IgD-negative memory B cell (primary cell): ENCODE data around the gene MTIF3. TPM values are rescaled to one million over a fixed set of nuclear protein-coding genes. Genes with fewer than 3 reads are reported as not detected.

Experiments used
- H3K27ac Mint-ChIP-seq, 3 donors: one replicate each; pipeline ENCODE4 v1.8.0; 2020 to 2022; ENCODE audit warnings: mild to moderate bottlenecking in 3 of 3, mixed read lengths in 3 of 3, moderate library complexity in 1 of 3
- H3K27me3 Mint-ChIP-seq: one replicate; pipeline ENCODE4 v1.8.0; 2021; ENCODE audit warnings: mixed read lengths
- H3K36me3 Mint-ChIP-seq: one replicate; pipeline ENCODE4 v1.8.0; 2020; ENCODE audit warnings: mild to moderate bottlenecking, mixed read lengths
- H3K4me1 Mint-ChIP-seq, 3 donors: one replicate each; pipeline ENCODE4 v1.8.0; 2020 to 2022; ENCODE audit warnings: mixed read lengths in 3 of 3, mild to moderate bottlenecking in 1 of 3
- H3K4me3 Mint-ChIP-seq, 4 donors: one replicate each; pipeline ENCODE4 v1.8.0; 2020 to 2022; ENCODE audit warnings: mild to moderate bottlenecking in 4 of 4, mixed read lengths in 4 of 4, moderate library complexity in 3 of 4
- H3K9me3 Mint-ChIP-seq, 3 donors: one replicate each; pipeline ENCODE4 v1.8.0; 2020 to 2021; ENCODE audit warnings: mixed read lengths in 3 of 3, mild to moderate bottlenecking in 1 of 3
- polyA plus RNA-seq: library from polyadenylated mRNA; unstranded; fragments of 300-500 nt; fragmentation: Illumina TruSeq; gene quantifications from one replicate; pipeline ENCODE4 v1.2.3, GENCODE V29; 2021

MTIF3 gene
- polyA plus RNA-seq, 1 donor from 2014 or later: 110 TPM

DNA sequence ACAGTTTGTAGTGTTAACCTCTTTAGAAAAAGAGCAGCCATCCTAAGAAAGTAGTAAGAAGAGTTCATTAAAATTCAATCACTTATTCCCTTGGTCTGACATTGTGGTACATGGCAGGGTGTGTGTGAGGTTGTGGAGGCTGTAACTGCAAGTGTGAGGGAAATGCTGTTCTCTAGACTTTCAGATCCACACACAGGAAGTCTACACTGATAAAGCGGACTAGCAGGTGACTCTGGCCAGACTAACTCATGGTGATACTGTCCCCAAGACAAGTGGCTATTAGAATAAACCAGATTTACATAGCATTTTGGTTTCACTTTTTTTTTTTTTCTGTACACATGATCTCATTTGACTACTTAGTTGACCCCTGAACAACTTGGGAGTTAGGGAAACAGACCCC is 10.0 kb downstream of the MTIF3 start:
- H3K27ac Mint-ChIP-seq: peak overlapping the region; percentile 44 to 82 (median 56)
- H3K36me3 Mint-ChIP-seq: peaks cover 25% of the 10 kb centered on the region
- no peaks in the 10 kb centered on the region for H3K27me3 Mint-ChIP-seq
- peaks cover 31 to 44% (median 32%) of the 10 kb centered on the region in 3 donors for H3K4me1 Mint-ChIP-seq
- H3K4me3 Mint-ChIP-seq: peak overlapping the region in 2 of 4 donors; percentile 7 to 48
- H3K9me3 Mint-ChIP-seq: no peaks in the 10 kb centered on the region

DNA sequence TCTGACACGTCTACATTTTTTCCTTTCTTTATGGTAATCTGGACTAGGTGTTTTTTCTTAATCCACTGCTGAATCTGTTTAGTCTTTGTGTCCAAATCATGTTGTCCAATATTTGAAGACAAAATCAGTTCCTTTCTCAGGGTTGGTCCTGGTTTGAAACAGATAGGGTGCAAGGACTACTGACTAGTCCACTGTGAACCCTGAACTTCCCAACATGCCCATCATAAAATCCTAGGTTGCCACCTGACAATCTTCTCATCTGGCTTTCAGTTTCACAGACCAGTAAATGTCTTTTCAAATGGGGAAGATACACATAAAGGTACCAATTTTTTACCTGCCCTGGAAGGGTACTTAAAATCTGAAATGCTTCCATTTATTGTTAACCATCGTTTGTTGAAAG is 13.2 kb downstream of the MTIF3 start:
- H3K9me3 Mint-ChIP-seq: no peaks in the 10 kb centered on the region
- H3K4me1 Mint-ChIP-seq: peaks cover 22 to 39% (median 23%) of the 10 kb centered on the region in 3 donors
- H3K4me3 Mint-ChIP-seq: no peak overlapping the region
- H3K36me3 Mint-ChIP-seq: peaks cover 19% of the 10 kb centered on the region
- H3K27ac Mint-ChIP-seq: peak overlapping the region in 1 of 3 donors; percentile 13
- no peaks in the 10 kb centered on the region for H3K27me3 Mint-ChIP-seq

- H3K4me3 Mint-ChIP-seq: no peak overlapping the region
- no peaks in the 10 kb centered on the region for H3K27me3 Mint-ChIP-seq
- H3K27ac Mint-ChIP-seq: peak overlapping the region in 2 of 3 donors; percentile 46 to 64
- peaks cover 6 to 22% (median 11%) of the 10 kb centered on the region in 3 donors for H3K4me1 Mint-ChIP-seq
- H3K9me3 Mint-ChIP-seq: no peaks in the 10 kb centered on the region
- H3K36me3 Mint-ChIP-seq: peaks cover 12% of the 10 kb centered on the region
These were observed 17.7 kb downstream of the MTIF3 start for GRCh38 chr13:27432611-27433210.

GRCh38 chr13:27432180-27432579 is 18.2 kb downstream of the MTIF3 start:
- H3K4me1 Mint-ChIP-seq: peaks cover 6 to 22% (median 14%) of the 10 kb centered on the region in 3 donors
- H3K27me3 Mint-ChIP-seq: no peaks in the 10 kb centered on the region
- H3K36me3 Mint-ChIP-seq: peaks cover 10% of the 10 kb centered on the region
- H3K27ac Mint-ChIP-seq: peak overlapping the region in 1 of 3 donors; percentile 46
- no peak overlapping the region for H3K4me3 Mint-ChIP-seq
- H3K9me3 Mint-ChIP-seq: no peaks in the 10 kb centered on the region

- Mint-ChIP-seq H3K27me3 (no peaks in the 10 kb centered on the region), H3K4me1 (peaks cover 11 to 36% (median 23%) of the 10 kb centered on the region in 3 donors), H3K27ac (peak overlapping the region; percentile 33 to 77 (median 50)), H3K36me3 (peaks cover 6% of the 10 kb centered on the region), H3K4me3 (peak overlapping the region in 1 of 4 donors; percentile 22), H3K9me3 (no peaks in the 10 kb centered on the region)
These were observed 22.2 kb downstream of the MTIF3 start for GRCh38 chr13:27428160-27428559.

GRCh38 chr13:27427641-27428040 is 22.7 kb downstream of the MTIF3 start:
- peak overlapping the region in 3 of 4 donors; percentile 22 to 94 (median 38) for H3K4me3 Mint-ChIP-seq
- H3K27ac Mint-ChIP-seq: peak overlapping the region in 1 of 3 donors; percentile 77
- no peaks in the 10 kb centered on the region for H3K9me3 Mint-ChIP-seq
- no peaks in the 10 kb centered on the region for H3K27me3 Mint-ChIP-seq
- peaks cover 11 to 32% (median 23%) of the 10 kb centered on the region in 3 donors for H3K4me1 Mint-ChIP-seq
- peaks cover 6% of the 10 kb centered on the region for H3K36me3 Mint-ChIP-seq

DNA sequence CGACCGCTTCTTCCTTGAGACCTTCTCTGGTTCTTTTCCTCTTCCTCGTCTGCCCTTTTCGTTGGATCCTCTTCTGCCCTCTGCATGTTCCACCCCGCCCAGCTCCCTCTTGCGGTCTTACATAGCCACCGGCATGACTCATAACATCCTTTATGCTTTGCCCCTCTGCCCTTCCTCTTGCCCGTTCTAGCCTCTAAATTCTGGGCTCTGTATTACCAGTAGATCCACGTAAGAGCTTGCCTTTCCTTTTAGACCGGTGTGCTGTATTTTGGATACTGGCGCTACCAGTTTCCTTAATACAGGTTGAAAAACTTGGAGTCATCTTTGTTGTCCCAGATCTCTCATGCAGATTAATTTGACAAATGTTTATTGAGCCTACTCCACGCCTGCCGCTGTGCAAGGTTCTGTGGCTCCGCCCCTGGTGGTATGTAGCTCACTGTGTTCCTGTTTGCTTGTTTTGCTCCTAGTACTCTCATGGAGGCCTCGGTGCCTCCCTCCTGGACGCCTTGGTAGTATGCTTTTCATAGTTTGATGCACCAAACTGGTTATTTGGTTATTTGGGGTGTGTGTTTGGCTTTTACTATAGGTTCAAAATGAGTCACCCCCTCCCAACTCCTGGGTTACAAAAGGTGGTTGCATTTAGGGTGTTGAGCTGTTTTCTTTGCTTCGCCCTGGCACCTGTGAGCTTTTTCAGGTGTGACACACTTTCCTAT is 24.3 kb downstream of the MTIF3 start:
- no peaks in the 10 kb centered on the region for H3K27me3 Mint-ChIP-seq
- no peaks in the 10 kb centered on the region for H3K9me3 Mint-ChIP-seq
- H3K4me1 Mint-ChIP-seq: peaks cover 9 to 27% (median 21%) of the 10 kb centered on the region in 3 donors
- H3K4me3 Mint-ChIP-seq: peak overlapping the region; percentile 82 to 96 (median 92)
- peaks cover 6% of the 10 kb centered on the region for H3K36me3 Mint-ChIP-seq
- peak overlapping the region; percentile 60 to 95 (median 92) for H3K27ac Mint-ChIP-seq

DNA sequence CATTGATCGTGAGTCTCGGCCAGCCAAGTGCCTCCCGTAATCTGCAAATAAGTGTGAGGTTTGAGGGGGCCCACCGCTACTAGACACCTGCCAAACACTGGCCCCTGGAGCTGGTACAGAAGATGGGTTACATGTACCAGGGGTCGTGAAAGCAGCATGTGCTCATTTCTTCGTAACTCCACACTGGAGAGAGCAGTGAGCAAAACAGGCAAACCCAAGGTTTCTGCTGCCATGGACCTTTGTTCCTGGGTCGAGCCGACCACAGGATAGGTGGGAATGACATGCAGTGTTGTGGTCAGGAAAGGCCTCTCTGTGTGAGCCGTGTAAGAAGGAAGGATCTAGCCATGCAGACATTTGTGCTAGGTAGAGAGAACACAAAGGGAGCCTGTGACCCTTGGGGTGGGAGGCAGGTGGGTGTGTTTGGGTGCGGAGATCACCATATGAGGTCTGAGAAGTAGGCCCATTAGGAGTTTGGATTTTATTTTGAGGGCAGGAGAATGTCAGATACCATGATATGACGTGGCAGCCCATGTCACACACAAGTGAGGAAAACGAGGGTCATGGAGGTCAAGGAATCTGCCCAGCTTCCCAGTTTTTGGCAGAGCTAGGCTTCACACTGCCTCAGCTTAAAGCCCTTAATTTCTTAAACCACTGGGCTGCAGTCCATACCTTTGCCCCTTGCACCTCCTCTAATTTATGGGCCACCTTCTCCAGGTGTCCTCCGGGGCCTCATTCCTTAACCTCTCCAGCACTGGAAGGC is 25.0 kb downstream of the MTIF3 start:
- Mint-ChIP-seq H3K27me3 (no peaks in the 10 kb centered on the region), H3K9me3 (no peaks in the 10 kb centered on the region), H3K4me1 (peaks cover 5 to 24% (median 16%) of the 10 kb centered on the region in 3 donors), H3K4me3 (peak overlapping the region; percentile 82 to 96 (median 92)), H3K36me3 (no peaks in the 10 kb centered on the region), H3K27ac (peak overlapping the region; percentile 60 to 95 (median 92))

DNA sequence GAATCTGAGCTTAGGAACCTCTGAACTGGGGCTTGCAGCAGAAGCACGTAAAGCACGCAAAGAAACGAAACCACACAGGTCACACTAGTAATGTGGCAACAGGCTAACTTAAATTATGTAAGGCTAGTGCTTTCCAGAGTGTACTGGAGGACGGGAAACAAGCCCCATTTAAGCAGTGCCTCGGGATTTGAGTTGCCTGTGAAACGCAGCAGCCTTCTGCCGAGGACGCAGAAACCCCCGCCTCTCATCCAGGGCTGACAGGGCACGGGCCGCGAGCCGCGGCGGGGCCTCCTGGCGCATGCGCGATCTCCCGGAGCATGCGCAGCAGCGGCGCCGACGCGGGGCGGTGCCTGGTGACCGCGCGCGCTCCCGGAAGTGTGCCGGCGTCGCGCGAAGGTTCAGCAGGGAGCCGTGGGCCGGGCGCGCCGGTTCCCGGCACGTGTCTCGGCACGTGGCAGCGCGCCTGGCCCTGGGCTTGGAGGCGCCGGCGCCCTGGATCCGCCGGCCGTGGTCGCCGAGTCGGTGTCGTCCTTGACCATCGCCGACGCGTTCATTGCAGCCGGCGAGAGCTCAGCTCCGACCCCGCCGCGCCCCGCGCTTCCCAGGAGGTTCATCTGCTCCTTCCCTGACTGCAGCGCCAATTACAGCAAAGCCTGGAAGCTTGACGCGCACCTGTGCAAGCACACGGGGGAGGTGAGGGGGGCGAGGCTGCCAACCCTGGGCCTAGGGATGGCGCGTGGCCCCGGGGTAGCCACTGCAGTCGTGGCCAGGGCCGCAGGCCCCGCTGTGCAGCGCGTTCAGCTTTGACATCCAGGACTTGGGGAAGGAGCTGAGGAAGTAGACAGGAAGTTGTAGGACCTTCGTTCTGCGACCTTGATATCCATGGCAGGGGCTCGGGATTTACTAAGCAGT is 25.9 kb downstream of the MTIF3 start, which contains the start of gene GTF3A:
GTF3A (plus strand) TSS at position 374 of the 912 bp plus-strand sequence.
- Mint-ChIP-seq H3K9me3 (no peaks in the 10 kb centered on the region), H3K27me3 (no peaks in the 10 kb centered on the region), H3K36me3 (no peaks in the 10 kb centered on the region), H3K27ac (peak within 1 kb of the TSS; percentile 88 to 95 (median 92)), H3K4me1 (peaks cover 5 to 24% (median 16%) of the 10 kb centered on the region in 3 donors), H3K4me3 (peak within 1 kb of the TSS; percentile 89 to 96 (median 92))

GRCh38 chr13:27423333-27423732 is 27.0 kb downstream of the MTIF3 start:
- peak overlapping the region; percentile 74 to 91 (median 90) for H3K4me3 Mint-ChIP-seq
- H3K27me3 Mint-ChIP-seq: no peaks in the 10 kb centered on the region
- H3K9me3 Mint-ChIP-seq: no peaks in the 10 kb centered on the region
- H3K36me3 Mint-ChIP-seq: no peaks in the 10 kb centered on the region
- peaks cover 5 to 24% (median 15%) of the 10 kb centered on the region in 3 donors for H3K4me1 Mint-ChIP-seq
- peak overlapping the region; percentile 11 to 88 (median 82) for H3K27ac Mint-ChIP-seq

DNA sequence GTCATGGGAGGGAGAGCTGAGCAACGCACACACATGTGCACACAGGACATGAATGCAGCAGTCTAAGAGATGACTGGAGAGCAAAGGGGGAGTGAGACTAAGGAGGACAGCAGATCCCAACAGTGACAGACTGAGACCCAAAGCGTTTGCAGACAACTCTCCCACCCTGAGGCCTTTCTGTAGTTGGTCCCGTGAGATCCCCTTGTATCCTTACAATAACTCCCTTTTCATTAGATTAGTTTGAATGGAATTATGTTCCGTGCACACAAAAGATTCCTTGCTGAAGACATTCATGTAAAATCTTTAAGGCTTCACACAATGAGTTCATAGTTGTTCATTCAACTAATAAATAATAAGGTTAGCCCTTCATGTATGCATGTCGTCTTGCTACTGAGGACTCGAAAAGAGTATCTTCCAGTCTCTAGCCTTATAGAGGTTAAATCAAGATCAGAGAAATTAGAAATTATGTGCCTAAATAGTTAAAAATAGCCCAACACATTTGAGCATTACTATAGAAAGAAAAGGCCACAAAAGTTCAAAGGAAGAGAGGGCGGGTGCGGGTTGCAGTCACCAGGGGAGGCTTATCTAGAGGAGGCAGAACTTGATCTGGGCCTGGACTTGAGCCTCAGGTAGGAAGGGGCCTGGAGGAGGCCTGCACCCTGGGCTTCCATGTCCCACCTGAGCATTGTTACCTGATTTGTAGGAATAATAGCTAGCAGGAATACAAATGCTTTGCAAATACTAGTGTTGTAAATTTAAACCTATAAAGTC is 29.1 kb downstream of the MTIF3 start:
- Mint-ChIP-seq H3K9me3 (no peaks in the 10 kb centered on the region), H3K27ac (peak overlapping the region in 1 of 3 donors; percentile 88), H3K4me1 (peaks cover 3 to 11% (median 5%) of the 10 kb centered on the region in 3 donors), H3K36me3 (no peaks in the 10 kb centered on the region), H3K4me3 (peak overlapping the region in 1 of 4 donors; percentile 89), H3K27me3 (no peaks in the 10 kb centered on the region)

- Mint-ChIP-seq H3K4me3 (peak overlapping the region in 1 of 4 donors; percentile 10), H3K27me3 (peaks cover 3% of the 10 kb centered on the region), H3K36me3 (no peaks in the 10 kb centered on the region), H3K27ac (no peak overlapping the region), H3K4me1 (peaks cover 0 to 5% (median 0%) of the 10 kb centered on the region in 3 donors), H3K9me3 (no peaks in the 10 kb centered on the region)
These were observed 31.0 kb downstream of the MTIF3 start for GRCh38 chr13:27419328-27419727.

DNA sequence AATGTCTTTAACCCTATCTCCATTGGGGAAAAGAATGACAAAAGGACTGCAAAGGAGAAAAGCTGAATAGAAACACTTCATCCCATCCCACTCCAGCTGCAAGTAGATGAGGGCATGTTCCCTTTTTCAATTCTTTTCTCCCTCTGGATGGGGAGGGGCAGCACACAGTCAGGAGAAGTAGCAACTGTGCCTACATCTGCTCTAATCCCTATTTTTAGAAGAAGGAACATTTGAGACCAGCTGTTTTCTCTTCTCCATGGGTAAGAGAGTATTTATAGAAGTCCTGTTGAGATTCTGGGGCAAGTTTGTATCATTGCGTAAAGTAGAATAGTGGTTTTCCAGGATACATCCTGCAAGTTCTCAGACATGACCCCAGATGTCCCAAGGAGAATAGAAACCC is 35.2 kb downstream of the MTIF3 start:
- Mint-ChIP-seq H3K4me3 (no peak overlapping the region), H3K9me3 (peaks cover 0 to 2% (median 0%) of the 10 kb centered on the region in 3 donors), H3K4me1 (no peaks in the 10 kb centered on the region), H3K27me3 (peaks cover 19% of the 10 kb centered on the region), H3K36me3 (peaks cover 2% of the 10 kb centered on the region), H3K27ac (no peak overlapping the region)
